ENCODE measurements around the gene AMIGO1.

The AMIGO1 gene

GRCh38 chr1:109522026-109522425 is 12.5 kb upstream of the AMIGO1 start:
- no peaks in the 10 kb centered on the region for H3K36me3 Mint-ChIP-seq (ENCODE audit: low read depth)
- no peak overlapping the region for H3K4me3 Mint-ChIP-seq
- H3K27me3 Mint-ChIP-seq (ENCODE audit: low read depth, poor library complexity) = peaks cover 27% of the 10 kb centered on the region
- no peak for TF ChIP-seq CTCF (IDR thresholded peaks at IDR 0.05)
- H3K4me1 Mint-ChIP-seq = peaks cover 35% of the 10 kb centered on the region
- H3K27ac Mint-ChIP-seq = no peak overlapping the region
- DNase-seq = no peak
- peaks cover 10% of the 10 kb centered on the region for H3K9me3 Mint-ChIP-seq

GRCh38 chr1:109521002-109521951 is 11.8 kb upstream of the AMIGO1 start:
- Mint-ChIP-seq H3K4me1 (peaks cover 33% of the 10 kb centered on the region), H3K27me3 (ENCODE audit: low read depth, poor library complexity) (peaks cover 25% of the 10 kb centered on the region), H3K4me3 (peak overlapping the region; percentile 9), H3K9me3 (peaks cover 10% of the 10 kb centered on the region), H3K36me3 (ENCODE audit: low read depth) (no peaks in the 10 kb centered on the region), H3K27ac (peak overlapping the region; percentile 44)
- DNase-seq = no peak
- no peak for TF ChIP-seq CTCF (IDR thresholded peaks at IDR 0.05)

- no peak for DNase-seq
- H3K36me3 Mint-ChIP-seq (ENCODE audit: low read depth) = no peaks in the 10 kb centered on the region
- H3K9me3 Mint-ChIP-seq = no peaks in the 10 kb centered on the region
- no peak overlapping the region for H3K4me3 Mint-ChIP-seq
- H3K4me1 Mint-ChIP-seq = peaks cover 28% of the 10 kb centered on the region
- peaks cover 25% of the 10 kb centered on the region for H3K27me3 Mint-ChIP-seq (ENCODE audit: low read depth, poor library complexity)
- H3K27ac Mint-ChIP-seq = no peak overlapping the region
- TF ChIP-seq CTCF (IDR thresholded peaks at IDR 0.05) = no peak
These were observed 7.8 kb upstream of the AMIGO1 start for GRCh38 chr1:109517337-109517736.

GRCh38 chr1:109516872-109517271 is 7.3 kb upstream of the AMIGO1 start:
- TF ChIP-seq CTCF (IDR thresholded peaks at IDR 0.05) = no peak
- H3K4me1 Mint-ChIP-seq = peaks cover 23% of the 10 kb centered on the region
- H3K4me3 Mint-ChIP-seq = no peak overlapping the region
- no peaks in the 10 kb centered on the region for H3K36me3 Mint-ChIP-seq (ENCODE audit: low read depth)
- H3K27me3 Mint-ChIP-seq (ENCODE audit: low read depth, poor library complexity) = peaks cover 26% of the 10 kb centered on the region
- no peaks in the 10 kb centered on the region for H3K9me3 Mint-ChIP-seq
- no peak for DNase-seq
- no peak overlapping the region for H3K27ac Mint-ChIP-seq

GRCh38 chr1:109514846-109515245 is 5.3 kb upstream of the AMIGO1 start:
- H3K9me3 Mint-ChIP-seq = no peaks in the 10 kb centered on the region
- H3K4me3 Mint-ChIP-seq = no peak overlapping the region
- no peak for TF ChIP-seq CTCF (IDR thresholded peaks at IDR 0.05)
- no peaks in the 10 kb centered on the region for H3K36me3 Mint-ChIP-seq (ENCODE audit: low read depth)
- no peak for DNase-seq
- H3K27ac Mint-ChIP-seq = no peak overlapping the region
- H3K4me1 Mint-ChIP-seq = peaks cover 16% of the 10 kb centered on the region
- H3K27me3 Mint-ChIP-seq (ENCODE audit: low read depth, poor library complexity) = peaks cover 46% of the 10 kb centered on the region
